ENCODE results near the gene CCL14.
"Not testable (repeated sequence)": the region's sequence is repeated elsewhere in the genome, so short reads cannot be mapped to it uniquely, and the experiment has no call there.

The CCL14 gene

GRCh38 chr17:35986643-35987042 lies at the start of gene CCL14:
Gene CCL14 (minus strand): TSS chr17:35986729. CDS start chr17:35986649, 80 bp downstream.
- DNase-seq = no peak

GRCh38 chr17:36036235-36036634 lies 49.7 kb upstream of the CCL14 start:
- DNase-seq = peak; percentile 57

- DNase-seq = peak; percentile 87
Observed at GRCh38 chr17:36034127-36034526, 47.6 kb upstream of the CCL14 start.

GRCh38 chr17:36030956-36031355 lies 44.4 kb upstream of the CCL14 start:
- DNase-seq = no peak

- DNase-seq = no peak
Observed at GRCh38 chr17:36027761-36028160, 41.2 kb upstream of the CCL14 start.

GRCh38 chr17:36024106-36024869 lies 37.8 kb upstream of the CCL14 start:
- DNase-seq = no peak

- DNase-seq = no peak
Observed at GRCh38 chr17:36019423-36019822, 32.9 kb upstream of the CCL14 start.

- DNase-seq = peak; percentile 41
Observed at GRCh38 chr17:36017799-36018198, 31.3 kb upstream of the CCL14 start, which contains the start of gene CCL23. Gene CCL23 (minus strand): TSS chr17:36017972. CDS start chr17:36017897, 75 bp downstream.

- no peak for DNase-seq
Observed at GRCh38 chr17:36016555-36016954, 30.0 kb upstream of the CCL14 start.

GRCh38 chr17:36015895-36016294 lies 29.4 kb upstream of the CCL14 start:
- DNase-seq = not testable (repeated sequence)

GRCh38 chr17:36014946-36015345 lies 28.4 kb upstream of the CCL14 start:
- DNase-seq = no peak

GRCh38 chr17:36011201-36011600 lies 24.7 kb upstream of the CCL14 start:
- peak; percentile 91 for DNase-seq

GRCh38 chr17:36008998-36009665 lies 22.6 kb upstream of the CCL14 start:
- DNase-seq = peak; percentile 29

- DNase-seq = peak; percentile 34
Observed at GRCh38 chr17:36004594-36005108, 18.1 kb upstream of the CCL14 start.

GRCh38 chr17:36002631-36003030 lies 16.1 kb upstream of the CCL14 start:
- DNase-seq = no peak

GRCh38 chr17:36001862-36002603 lies 15.5 kb upstream of the CCL14 start:
- no peak for DNase-seq

- no peak for DNase-seq
Observed at GRCh38 chr17:36001110-36001771, 14.7 kb upstream of the CCL14 start, which contains the start of gene CCL15. Gene CCL15 (minus strand): TSS chr17:36001553. CDS start chr17:36001492, 61 bp downstream.

GRCh38 chr17:36000732-36001109 lies 14.2 kb upstream of the CCL14 start:
- DNase-seq = no peak

- no peak for DNase-seq
Observed at GRCh38 chr17:35998756-35999155, 12.2 kb upstream of the CCL14 start.

- DNase-seq = no peak
Observed at GRCh38 chr17:35998018-35998545, 11.6 kb upstream of the CCL14 start.

- DNase-seq = not testable (repeated sequence)
Observed at GRCh38 chr17:35995346-35995745, 8.8 kb upstream of the CCL14 start.

GRCh38 chr17:35991075-35991474 lies 4.5 kb upstream of the CCL14 start:
- no peak for DNase-seq
